Ishikawa (cell line): Measurements from ENCODE around the gene CRELD2.
A peak's percentile ranks its signal among the peaks of the same experiment; 100 is the strongest.

Experiments used
- CEBPB ChIP-seq: IDR thresholded peaks from 2 replicates; pipeline ENCODE4 v1.6.1; 2012
- CREB1 ChIP-seq: IDR thresholded peaks from 2 replicates; pipeline ENCODE4 v1.6.1; 2012; ENCODE audit warnings: low read depth
- EGR1 ChIP-seq: IDR thresholded peaks from 2 replicates; pipeline ENCODE4 v1.6.1; 2012
- EP300 ChIP-seq: IDR thresholded peaks from 2 replicates; pipeline ENCODE4 v1.6.1; 2012; ENCODE audit warnings: borderline replicate concordance
- FOXM1 ChIP-seq: IDR thresholded peaks from 2 replicates; pipeline ENCODE4 v1.6.1; 2012; ENCODE audit warnings: low read depth, borderline replicate concordance
- NFIC ChIP-seq: IDR thresholded peaks from 2 replicates; pipeline ENCODE4 v1.6.1; 2012
- RAD21 ChIP-seq: IDR thresholded peaks from 2 replicates; pipeline ENCODE4 v1.6.1; 2012; ENCODE audit warnings: low read depth
- TAF1 ChIP-seq: IDR thresholded peaks from 2 replicates; pipeline ENCODE4 v1.6.1; 2012; ENCODE audit warnings: low read depth, mild to moderate bottlenecking
- TCF12 ChIP-seq: IDR thresholded peaks from 2 replicates; pipeline ENCODE4 v1.6.1; 2012; ENCODE audit warnings: low read depth
- TEAD4 ChIP-seq: IDR thresholded peaks from 2 replicates; pipeline ENCODE4 v1.6.1; 2012
- YY1 ChIP-seq: IDR thresholded peaks from 2 replicates; pipeline ENCODE4 v1.6.1; 2012; ENCODE audit warnings: low read depth
- ZBTB7A ChIP-seq: IDR thresholded peaks from 2 replicates; pipeline ENCODE4 v1.6.1; 2012; ENCODE audit warnings: low read depth
- TF ChIP-seq, protein P1 (sequence below): IDR thresholded peaks from 2 replicates; pipeline ENCODE4 v1.6.1; 2012
- TF ChIP-seq, protein P2 (sequence below): IDR thresholded peaks from 2 replicates; pipeline ENCODE4 v1.6.1; 2012; ENCODE audit warnings: low read depth, mild to moderate bottlenecking
- TF ChIP-seq, protein P3 (sequence below): IDR thresholded peaks from 2 replicates; pipeline ENCODE4 v1.6.1; 2012

CRELD2 gene

DNA sequence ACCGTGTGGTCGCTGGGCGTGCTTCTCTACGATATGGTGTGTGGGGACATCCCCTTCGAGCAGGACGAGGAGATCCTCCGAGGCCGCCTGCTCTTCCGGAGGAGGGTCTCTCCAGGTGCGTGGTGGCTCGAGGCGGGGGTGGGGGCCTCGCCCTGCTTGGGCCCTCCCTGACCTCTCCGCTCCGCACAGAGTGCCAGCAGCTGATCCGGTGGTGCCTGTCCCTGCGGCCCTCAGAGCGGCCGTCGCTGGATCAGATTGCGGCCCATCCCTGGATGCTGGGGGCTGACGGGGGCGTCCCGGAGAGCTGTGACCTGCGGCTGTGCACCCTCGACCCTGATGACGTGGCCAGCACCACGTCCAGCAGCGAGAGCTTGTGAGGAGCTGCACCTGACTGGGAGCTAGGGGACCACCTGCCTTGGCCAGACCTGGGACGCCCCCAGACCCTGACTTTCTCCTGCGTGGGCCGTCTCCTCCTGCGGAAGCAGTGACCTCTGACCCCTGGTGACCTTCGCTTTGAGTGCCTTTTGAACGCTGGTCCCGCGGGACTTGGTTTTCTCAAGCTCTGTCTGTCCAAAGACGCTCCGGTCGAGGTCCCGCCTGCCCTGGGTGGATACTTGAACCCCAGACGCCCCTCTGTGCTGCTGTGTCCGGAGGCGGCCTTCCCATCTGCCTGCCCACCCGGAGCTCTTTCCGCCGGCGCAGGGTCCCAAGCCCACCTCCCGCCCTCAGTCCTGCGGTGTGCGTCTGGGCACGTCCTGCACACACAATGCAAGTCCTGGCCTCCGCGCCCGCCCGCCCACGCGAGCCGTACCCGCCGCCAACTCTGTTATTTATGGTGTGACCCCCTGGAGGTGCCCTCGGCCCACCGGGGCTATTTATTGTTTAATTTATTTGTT is 44.6 kb downstream of the CRELD2 start:
- TF ChIP-seq EGR1 (peak; percentile 51; the same call in 1 of the 2 replicates), CREB1 (no peak)

DNA sequence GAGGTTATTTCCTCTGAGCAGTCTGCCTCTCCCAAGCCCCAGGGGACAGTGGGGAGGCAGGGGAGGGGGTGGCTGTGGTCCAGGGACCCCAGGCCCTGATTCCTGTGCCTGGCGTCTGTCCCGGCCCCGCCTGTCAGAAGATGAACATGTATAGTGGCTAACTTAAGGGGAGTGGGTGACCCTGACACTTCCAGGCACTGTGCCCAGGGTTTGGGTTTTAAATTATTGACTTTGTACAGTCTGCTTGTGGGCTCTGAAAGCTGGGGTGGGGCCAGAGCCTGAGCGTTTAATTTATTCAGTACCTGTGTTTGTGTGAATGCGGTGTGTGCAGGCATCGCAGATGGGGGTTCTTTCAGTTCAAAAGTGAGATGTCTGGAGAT is 45.2 kb downstream of the CRELD2 start:
- TF ChIP-seq EGR1 (no peak), TEAD4 (no peak), NFIC (no peak), TCF12 (no peak), FOXM1 (no peak), CREB1 (no peak)
- TF ChIP-seq, protein P1, sequence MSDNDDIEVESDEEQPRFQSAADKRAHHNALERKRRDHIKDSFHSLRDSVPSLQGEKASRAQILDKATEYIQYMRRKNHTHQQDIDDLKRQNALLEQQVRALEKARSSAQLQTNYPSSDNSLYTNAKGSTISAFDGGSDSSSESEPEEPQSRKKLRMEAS, result no peak
- TF ChIP-seq, protein P2, sequence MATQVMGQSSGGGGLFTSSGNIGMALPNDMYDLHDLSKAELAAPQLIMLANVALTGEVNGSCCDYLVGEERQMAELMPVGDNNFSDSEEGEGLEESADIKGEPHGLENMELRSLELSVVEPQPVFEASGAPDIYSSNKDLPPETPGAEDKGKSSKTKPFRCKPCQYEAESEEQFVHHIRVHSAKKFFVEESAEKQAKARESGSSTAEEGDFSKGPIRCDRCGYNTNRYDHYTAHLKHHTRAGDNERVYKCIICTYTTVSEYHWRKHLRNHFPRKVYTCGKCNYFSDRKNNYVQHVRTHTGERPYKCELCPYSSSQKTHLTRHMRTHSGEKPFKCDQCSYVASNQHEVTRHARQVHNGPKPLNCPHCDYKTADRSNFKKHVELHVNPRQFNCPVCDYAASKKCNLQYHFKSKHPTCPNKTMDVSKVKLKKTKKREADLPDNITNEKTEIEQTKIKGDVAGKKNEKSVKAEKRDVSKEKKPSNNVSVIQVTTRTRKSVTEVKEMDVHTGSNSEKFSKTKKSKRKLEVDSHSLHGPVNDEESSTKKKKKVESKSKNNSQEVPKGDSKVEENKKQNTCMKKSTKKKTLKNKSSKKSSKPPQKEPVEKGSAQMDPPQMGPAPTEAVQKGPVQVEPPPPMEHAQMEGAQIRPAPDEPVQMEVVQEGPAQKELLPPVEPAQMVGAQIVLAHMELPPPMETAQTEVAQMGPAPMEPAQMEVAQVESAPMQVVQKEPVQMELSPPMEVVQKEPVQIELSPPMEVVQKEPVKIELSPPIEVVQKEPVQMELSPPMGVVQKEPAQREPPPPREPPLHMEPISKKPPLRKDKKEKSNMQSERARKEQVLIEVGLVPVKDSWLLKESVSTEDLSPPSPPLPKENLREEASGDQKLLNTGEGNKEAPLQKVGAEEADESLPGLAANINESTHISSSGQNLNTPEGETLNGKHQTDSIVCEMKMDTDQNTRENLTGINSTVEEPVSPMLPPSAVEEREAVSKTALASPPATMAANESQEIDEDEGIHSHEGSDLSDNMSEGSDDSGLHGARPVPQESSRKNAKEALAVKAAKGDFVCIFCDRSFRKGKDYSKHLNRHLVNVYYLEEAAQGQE, result no peak

DNA sequence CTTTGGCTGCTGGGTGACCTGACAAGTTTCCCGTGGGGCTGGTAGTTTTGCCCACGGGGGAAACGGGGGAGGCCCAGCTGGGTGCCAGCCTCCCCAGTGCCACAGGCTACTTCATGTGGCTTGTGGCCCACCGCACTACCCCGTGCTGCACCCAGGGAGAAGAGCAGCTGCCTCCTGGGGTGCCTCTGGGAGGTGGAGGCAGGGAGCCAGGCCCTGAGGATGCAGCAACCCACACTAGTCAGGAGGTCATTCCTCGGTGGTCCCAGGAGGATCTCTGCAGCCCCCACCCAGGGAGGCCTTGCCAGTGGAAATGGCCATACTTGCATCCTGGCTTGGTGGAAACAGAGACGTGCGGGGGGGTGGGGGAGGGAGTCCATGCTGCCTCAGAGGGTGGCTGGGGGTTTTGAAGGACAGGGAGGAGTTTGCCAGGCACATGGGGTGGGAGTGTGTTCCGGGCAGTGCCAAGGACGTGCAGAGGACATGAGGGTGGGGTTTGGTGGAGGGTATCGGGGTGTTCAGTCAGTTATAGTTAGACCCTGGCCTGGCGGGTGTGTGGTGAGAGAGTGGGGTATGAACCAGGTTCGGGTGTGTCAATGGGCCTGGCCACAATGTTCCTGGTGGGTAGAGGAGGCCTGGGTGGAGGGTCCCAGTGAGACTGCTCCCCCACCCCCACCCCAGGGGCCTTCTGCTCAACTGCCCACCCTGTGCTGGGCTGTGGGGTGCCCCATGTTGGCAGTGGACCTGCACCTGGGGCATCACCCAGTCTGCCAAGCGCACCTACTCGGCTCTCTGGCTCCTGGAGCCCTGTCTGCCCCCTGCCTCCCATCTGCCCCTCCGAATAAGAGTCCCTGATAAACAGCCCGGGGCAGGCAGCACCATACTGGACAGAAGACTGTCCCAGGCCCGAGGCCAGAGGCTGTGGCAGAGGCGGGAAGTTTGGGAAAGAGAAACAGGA is 46.0 kb downstream of the CRELD2 start:
- TF ChIP-seq CREB1 (no peak), TAF1 (no peak), ZBTB7A (no peak), YY1 (no peak), CEBPB (no peak), EP300 (no peak), TEAD4 (no peak), RAD21 (no peak), EGR1 (no peak), TCF12 (no peak), FOXM1 (no peak), NFIC (no peak)
- TF ChIP-seq, protein P3, sequence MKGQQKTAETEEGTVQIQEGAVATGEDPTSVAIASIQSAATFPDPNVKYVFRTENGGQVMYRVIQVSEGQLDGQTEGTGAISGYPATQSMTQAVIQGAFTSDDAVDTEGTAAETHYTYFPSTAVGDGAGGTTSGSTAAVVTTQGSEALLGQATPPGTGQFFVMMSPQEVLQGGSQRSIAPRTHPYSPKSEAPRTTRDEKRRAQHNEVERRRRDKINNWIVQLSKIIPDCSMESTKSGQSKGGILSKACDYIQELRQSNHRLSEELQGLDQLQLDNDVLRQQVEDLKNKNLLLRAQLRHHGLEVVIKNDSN, result no peak
- TF ChIP-seq, protein P1, result no peak
- TF ChIP-seq, protein P2, result no peak

DNA sequence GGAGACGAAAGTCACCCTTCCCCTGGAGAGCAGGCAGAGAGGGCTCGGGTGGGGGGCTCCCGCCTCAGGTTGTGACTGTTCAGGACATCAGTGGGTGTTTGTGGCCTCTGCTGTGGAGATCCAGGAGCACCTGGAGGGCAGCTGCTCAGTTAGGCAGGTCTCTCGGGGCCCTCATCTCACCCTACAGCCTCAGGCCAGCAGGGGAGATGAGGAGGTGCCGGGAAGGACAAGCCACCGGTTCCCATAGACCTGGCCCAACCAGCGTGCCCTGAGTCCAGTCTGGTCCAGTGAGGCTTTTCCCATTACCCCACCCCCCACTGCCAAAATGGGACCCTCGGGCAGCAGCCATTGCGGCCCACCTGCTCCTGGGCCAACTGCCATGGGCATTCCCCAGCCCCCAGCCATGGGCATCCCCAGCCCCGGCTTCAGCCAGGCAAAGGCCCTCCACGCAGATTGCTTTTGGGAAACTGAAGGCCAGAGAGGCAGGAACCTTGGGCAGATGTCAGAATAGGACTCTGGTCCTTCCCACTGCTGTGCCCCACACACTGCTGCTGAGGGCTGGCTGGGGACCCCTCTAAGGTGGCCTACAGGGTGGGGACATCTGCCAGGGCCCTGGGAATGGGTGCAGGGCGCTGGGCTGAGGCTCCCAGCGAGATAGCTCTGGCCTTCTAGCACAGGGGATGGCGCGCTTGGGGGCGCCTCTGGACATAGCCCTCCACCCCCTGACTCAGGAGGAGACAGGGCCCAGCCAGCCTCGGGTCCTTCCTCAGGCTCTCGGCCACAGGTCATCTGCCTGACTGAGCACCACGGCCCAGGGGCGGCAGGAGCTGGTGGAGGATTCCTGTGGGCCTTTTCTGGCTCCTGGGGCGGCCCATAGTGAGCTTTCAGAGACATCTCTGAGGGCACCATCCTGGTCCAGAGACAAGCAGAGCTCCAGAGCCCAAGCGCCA is 46.9 kb downstream of the CRELD2 start:
- TF ChIP-seq, protein P3, result no peak
- TF ChIP-seq CEBPB (no peak), FOXM1 (no peak), EGR1 (no peak), NFIC (no peak), RAD21 (no peak), CREB1 (no peak), TAF1 (no peak), ZBTB7A (no peak), TEAD4 (no peak), TCF12 (no peak), YY1 (no peak), EP300 (no peak)
- TF ChIP-seq, protein P2, result no peak
- TF ChIP-seq, protein P1, result no peak
